Occipital lobe (tissue), 2 donors: ENCODE data around the gene GNAT1. TPM values are rescaled to one million over a fixed set of nuclear protein-coding genes. Genes with fewer than 3 reads are reported as not detected.
A peak's percentile ranks its signal among the peaks of the same experiment; 100 is the strongest.
"Not testable (repeated sequence)": the region's sequence is repeated elsewhere in the genome, so short reads cannot be mapped to it uniquely, and the experiment has no call there.

Experiments
- DNase-seq: peaks from one replicate; lab custom pipeline; 2025; lab: John Stamatoyannopoulos, UW
- total RNA-seq: library from RNA; depleted of rRNA; stranded (reverse); fragments of >200 nt; gene quantifications from one replicate; pipeline ENCODE4 v1.2.3, GENCODE V29; 2014

GNAT1 gene
- total RNA-seq, 1 donor from 2014 or later, result not detected

GRCh38 chr3:50201573-50202315, 10.3 kb downstream of the GNAT1 start:
- DNase-seq, result no peak

DNA sequence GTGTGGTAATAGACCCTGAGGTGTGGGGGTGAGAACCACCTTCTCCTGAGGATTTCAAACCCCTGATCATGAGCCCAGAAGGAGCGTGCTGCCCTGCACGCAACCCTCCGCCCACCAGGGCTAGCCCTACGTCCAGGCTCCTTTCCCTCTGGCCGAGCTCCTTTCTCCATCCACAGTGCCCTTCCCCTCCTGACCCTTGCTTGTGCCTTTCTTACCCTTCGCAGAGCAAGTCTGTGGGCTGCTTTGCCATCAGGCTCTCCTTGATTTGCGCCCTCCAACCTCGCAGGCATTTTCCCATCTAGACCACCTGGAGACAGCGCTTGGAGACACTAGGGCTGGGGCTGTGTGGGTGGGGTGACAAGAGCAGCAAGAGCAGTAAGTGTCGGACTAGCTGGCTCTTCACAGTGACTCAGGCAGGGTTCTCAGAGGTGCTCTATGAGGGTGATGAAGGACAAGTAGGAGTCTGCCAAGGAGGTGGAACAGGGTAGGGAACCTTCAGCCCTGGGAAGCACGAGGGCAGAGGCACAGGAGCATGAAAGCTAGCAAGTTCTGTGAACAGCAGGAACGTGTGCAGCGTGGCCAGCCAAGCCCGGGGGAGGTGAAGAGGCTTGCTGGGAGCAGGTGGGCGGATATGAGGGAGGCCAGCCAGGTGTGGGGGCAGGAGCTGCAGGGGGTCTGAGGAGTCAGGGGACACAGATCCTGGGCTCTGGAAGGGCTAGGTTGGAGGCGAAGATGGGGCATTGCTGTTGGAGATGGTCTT, 11.1 kb downstream of the GNAT1 start:
- no peak for DNase-seq

DNA sequence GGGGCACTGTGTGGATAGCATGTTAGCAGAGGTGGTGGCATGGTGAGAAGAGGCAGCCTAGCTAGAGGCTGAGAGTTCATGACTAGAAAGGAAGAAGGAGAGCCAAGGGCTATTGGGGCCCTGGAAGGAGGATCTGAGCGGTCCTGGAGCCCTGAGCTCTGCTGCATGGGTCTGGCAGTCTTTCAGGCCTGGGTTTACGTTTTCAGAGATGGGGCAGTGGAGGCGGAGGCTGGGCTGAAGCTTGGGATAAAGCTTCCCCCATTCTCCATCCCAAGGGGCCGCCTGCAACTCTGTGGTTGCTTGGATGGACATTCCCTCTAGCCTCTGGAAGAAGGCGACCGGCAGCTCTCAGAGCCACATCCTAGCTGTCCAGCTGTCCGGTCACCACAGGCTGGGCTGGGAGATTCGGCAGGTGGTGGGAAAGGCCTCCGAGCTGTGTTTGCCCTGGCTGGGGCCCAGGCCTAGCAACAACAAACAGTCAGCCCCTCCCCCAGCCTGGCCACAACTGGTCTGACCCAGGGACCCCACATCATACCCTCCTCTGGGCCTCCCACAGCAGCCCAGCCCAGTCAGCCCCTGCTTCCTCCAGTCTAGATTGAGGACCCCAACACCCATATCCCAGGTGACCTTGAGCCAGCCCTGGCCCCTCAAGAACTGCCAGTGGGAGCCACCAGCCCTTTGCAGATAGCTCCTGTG, 11.9 kb downstream of the GNAT1 start:
- DNase-seq, result no peak

- no peak for DNase-seq
Measured at GRCh38 chr3:50203809-50204803, 12.7 kb downstream of the GNAT1 start.

DNA sequence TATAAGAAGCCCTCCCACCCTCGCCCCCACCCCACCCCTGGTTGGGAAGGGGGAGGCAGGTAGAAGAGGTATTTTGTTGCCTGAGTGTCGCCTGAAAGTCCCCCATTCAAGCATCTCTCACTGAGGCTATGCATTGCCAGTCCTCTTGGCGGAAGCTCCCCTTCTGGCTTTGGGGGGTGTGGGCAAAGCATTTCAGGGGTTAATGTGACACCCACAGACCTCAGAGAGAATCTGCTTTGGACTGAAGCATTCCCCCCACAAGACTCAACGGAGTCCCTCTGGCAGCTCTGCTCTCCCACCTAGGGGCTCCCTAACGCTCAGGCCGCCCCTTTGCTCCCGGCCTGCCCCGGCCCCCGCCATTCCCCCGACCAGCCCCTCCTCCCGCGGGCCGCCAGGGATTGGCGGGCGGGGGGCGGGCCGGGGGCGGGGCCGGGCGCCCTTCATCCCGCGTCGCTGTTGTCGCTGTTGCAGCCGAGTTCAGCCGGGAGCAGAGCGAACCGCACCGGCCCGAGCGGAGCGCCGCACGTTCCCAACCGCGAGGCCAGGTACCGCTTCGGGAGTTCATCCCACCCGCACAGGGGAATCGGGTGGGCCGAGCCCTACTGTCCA, 13.5 kb downstream of the GNAT1 start, which contains the start of gene SLC38A3:
Gene SLC38A3 (plus strand): TSS at position 468 of the 609 bp plus-strand sequence. CDS start 8,929 bp downstream, outside the sequence.
- no peak for DNase-seq

DNA sequence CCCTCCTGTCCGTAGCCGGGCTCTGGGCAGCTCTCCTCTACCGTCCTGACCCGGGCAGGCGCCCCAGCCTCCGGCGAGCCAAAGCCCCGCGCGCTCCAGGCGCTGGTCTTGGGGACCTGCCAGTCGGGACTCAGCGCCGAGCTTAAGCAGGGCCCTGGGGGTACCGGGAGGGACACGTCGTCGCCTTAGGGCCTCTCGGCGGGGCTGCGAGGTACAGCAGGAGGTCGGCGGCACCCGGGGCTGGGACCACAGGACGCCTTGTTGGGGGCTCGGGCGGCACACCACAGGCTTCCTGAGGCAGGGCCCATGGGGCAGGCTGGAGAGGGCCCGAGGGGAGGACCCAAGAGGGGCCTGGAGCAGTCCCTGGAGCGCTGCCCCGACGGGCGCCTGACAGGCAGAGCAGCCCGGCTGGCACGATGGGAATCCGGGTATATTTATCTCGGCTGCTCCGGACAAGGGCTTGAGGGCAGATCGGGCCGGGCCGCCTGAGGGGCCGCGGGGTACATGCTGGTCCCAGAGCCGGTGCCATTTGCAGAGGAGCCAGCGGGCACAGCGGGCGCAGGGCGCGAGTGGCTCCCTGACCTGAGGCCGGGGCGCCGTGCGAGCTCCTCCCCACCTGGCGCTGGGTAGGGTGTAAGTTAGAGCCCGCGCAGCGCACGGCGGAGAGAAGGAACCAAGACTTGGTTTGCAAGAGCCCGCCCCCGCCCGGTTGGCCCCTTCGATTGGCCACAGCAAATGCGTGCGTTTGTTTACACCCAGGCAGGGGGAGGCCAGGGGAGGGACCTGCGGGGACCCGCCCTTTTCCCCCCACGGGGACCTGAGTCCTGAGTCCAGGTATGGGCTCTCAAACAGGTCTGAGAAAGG, 14.2 kb downstream of the GNAT1 start:
- peak; percentile 24 for DNase-seq

- no peak for DNase-seq
Measured at GRCh38 chr3:50207359-50208042, 16.1 kb downstream of the GNAT1 start.

DNA sequence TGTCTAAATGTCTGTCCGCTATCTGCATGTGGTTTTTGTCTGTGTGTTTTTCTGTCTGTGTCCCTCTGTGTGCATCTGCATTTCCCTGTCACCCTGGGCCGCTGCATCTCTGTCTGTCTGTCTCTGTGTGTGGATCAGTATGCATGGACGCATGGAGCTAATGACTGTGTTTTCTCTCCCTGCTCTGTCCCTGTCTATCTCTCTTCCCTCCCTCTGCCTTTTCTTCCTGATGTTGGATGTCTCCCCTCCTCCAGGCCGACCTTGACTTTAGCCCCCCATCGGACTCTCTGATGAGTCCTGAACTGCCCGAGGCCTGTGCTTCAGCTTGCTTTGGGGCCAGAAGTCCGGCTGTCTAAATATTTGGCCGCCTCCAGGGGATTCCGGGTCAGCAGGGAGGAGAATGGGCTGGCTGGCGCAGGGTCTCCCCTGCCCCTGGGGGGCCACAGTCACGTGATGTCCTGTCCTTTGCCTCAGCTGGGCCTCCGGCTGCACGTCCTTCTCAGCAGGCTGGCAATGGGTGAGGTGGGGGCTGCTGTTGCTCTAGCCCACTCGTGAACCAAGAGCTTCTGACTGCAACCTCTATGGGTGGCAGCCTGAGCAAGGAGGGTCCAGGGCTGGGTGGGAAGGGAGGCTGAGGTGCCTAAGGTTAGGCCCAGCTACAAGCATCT, 17.4 kb downstream of the GNAT1 start:
- no peak for DNase-seq

DNA sequence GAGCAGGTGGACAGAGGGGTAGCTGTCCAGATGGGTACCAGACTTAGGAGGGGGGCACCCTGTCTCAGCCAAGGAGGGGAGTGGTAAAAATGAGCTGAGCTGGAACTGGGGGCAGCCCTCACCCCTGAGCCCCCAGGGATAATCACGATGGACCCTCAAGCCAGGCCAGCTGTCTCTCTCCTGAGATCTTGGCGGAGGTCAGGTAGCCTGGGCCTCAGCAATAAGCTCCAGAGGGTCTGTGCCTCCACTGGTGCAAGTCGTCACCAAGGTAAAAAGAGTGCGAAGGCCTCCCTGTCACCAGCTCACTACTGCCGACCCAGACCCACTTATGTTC, 18.7 kb downstream of the GNAT1 start:
- DNase-seq, result no peak

GRCh38 chr3:50210510-50211367, 19.3 kb downstream of the GNAT1 start:
- DNase-seq, result no peak

DNA sequence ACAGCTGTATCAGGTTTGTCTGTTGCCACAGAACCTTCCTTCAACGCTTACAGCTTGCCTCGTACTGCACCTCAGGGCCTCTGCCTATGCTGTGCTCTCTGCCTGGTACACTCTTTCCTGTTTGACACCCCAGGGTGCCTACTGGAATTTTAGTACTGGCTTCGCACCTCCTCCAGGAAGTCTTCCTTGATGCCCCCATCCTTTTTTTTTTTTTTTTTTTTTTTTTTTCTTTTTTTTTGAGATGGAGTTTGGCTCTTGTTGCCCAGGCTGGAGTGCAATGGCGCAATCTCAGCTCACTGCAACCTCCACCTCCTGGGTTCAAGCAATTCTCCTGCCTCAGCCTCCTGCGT, 19.9 kb downstream of the GNAT1 start:
- not testable (repeated sequence) for DNase-seq

GRCh38 chr3:50211930-50212329, 20.5 kb downstream of the GNAT1 start:
- DNase-seq, result no peak

DNA sequence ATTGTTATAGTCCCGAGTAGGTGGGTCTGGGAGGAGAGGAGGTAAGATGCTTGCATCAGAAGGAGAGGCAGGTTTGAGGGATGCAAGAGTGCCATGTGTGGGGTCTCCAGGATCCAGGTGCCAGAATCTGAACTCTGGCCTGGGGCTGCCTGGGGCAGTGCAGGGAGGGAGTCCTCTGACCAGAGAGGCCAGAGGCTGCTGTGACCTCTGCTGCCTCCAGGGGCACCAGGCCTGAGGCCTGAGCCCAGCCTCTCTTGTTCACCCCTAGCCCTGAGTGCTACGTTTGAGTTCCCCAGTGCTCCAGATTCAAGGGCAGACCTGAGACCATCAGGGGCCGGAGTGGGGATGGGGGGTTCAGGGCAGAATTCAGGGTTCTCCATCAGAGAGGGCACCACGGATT, 21.1 kb downstream of the GNAT1 start:
- no peak for DNase-seq

DNA sequence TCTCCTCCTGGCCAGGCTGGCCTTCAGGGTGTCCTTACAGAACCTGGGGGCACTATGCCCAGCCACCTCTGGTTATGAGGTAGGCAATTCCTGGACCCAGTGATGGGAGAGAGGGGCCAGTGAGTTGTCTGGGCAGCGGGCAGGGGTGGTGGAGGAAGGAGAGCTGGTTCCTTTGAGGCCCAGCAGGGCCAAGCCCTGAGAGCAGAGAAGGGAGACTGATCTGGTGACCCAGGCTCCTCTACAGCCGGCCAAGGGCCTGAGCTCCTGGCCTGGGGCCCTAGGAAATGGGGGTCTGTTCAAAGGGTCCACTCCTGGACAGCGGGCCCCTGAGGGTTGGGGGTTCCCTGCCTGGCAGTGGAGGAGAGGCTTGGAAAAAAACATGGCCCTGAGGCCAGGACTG, 21.6 kb downstream of the GNAT1 start:
- no peak for DNase-seq

DNA sequence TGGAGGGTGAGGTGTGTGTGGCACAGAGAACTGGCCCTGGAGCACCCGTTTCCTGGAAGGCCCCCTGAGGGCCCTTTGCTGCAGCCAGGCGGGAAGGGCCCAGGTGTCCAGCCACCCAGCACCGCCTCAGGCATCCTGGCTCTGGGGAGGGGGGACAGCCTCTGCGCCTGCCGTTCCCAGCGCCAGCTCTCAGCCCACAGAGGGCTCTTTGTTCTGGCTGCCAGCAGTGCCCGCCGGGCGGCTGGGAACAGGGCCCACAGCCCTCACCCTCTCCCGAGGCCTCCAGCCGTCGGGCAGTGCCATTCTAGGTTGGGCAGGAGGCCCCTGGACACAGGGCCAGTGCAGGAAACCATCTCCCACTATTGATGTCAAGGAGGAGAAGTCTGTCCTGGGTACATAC, 22.0 kb downstream of the GNAT1 start:
- peak; percentile 81 for DNase-seq

GRCh38 chr3:50214824-50215223, 23.4 kb downstream of the GNAT1 start:
- no peak for DNase-seq

DNA sequence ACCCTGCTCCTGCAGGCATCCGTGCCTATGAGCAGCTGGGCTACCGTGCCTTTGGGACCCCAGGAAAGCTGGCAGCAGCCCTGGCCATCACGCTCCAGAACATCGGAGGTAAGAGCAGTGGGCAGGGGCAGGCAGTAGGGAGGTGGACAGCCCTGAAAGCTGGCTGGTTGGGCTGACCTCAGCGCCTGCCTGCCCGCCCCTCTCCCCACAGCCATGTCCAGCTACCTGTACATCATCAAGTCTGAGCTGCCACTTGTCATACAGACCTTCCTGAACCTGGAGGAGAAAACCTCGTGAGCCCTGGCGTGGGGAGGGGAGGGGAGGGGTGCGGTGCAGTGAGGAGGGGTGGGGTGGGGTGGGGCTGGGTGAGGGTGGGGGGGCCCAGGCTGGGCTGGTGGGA, 24.1 kb downstream of the GNAT1 start:
- no peak for DNase-seq

DNA sequence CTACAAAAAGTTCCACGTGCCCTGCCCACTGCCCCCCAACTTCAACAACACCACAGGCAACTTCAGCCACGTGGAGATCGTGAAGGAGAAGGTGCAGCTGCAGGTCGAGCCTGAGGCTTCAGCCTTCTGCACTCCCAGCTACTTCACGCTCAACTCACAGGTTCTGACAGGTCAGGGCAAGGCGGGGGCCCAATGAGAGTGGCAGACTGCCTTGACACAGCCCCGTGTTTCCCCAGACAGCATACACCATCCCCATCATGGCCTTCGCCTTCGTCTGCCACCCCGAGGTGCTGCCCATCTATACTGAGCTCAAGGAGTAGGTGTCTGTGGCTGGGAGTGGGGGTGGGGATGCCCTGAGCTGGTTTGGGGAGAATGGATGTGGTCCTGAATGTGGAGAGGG, 26.3 kb downstream of the GNAT1 start:
- DNase-seq, result no peak
